Fibroblast of skin of left biceps (primary cell): ENCODE measurements around the gene MANBA.

Experiments used
- DNase-seq, 2 experiments: peaks; one replicate each; pipeline ENCODE4 v3.0.0-alpha.2; 2013; ENCODE audit warnings: low read depth in 2 of 2

The MANBA gene

GRCh38 chr4:102760645-102761295 is at the start of gene MANBA:
MANBA (minus strand) TSS chr4:102760968; CDS start chr4:102760894, 74 bp downstream.
- DNase-seq: peak in 1 of 2 experiments; percentile 27

GRCh38 chr4:102809691-102810090 is 48.9 kb upstream of the MANBA start:
- no peak for DNase-seq

GRCh38 chr4:102809190-102809589 is 48.4 kb upstream of the MANBA start:
- DNase-seq: no peak

- DNase-seq: no peak
Measured at GRCh38 chr4:102808009-102808408, 47.2 kb upstream of the MANBA start.

- no peak for DNase-seq
Measured at GRCh38 chr4:102807345-102807744, 46.6 kb upstream of the MANBA start.

GRCh38 chr4:102799816-102800215 is 39.0 kb upstream of the MANBA start:
- peak; percentile 38 to 54 for DNase-seq

- no peak for DNase-seq
Measured at GRCh38 chr4:102794999-102795398, 34.2 kb upstream of the MANBA start.

GRCh38 chr4:102792361-102792936 is 31.7 kb upstream of the MANBA start:
- no peak for DNase-seq

- DNase-seq: no peak
Measured at GRCh38 chr4:102791318-102791835, 30.6 kb upstream of the MANBA start.

- peak; percentile 49 to 69 for DNase-seq
Measured at GRCh38 chr4:102789317-102789717, 28.5 kb upstream of the MANBA start.

GRCh38 chr4:102787944-102788343 is 27.2 kb upstream of the MANBA start:
- no peak for DNase-seq

- peak in 1 of 2 experiments; percentile 9 for DNase-seq
Measured at GRCh38 chr4:102787096-102787881, 26.5 kb upstream of the MANBA start.

- no peak for DNase-seq
Measured at GRCh38 chr4:102786279-102786678, 25.5 kb upstream of the MANBA start.

GRCh38 chr4:102783006-102783405 is 22.2 kb upstream of the MANBA start:
- peak in 1 of 2 experiments; percentile 31 for DNase-seq

GRCh38 chr4:102781570-102781969 is 20.8 kb upstream of the MANBA start:
- DNase-seq: no peak

GRCh38 chr4:102780476-102781144 is 19.8 kb upstream of the MANBA start:
- no peak for DNase-seq

GRCh38 chr4:102779204-102779603 is 18.4 kb upstream of the MANBA start:
- no peak for DNase-seq

GRCh38 chr4:102778720-102779119 is 18.0 kb upstream of the MANBA start:
- no peak for DNase-seq

GRCh38 chr4:102775805-102776204 is 15.0 kb upstream of the MANBA start:
- DNase-seq: no peak

GRCh38 chr4:102774254-102774653 is 13.5 kb upstream of the MANBA start:
- no peak for DNase-seq

- DNase-seq: no peak
Measured at GRCh38 chr4:102772738-102773340, 12.1 kb upstream of the MANBA start.

GRCh38 chr4:102764901-102765300 is 4.1 kb upstream of the MANBA start:
- DNase-seq: no peak
